OCI-M1 (cell line): Measurements from ENCODE around the gene APMAP.

Source experiments
- DNase-seq: peaks from one replicate; lab custom pipeline; 2025; lab: John Stamatoyannopoulos, UW

APMAP gene

GRCh38 chr20:24966317-24967012 lies 26.1 kb downstream of the APMAP start:
- no peak for DNase-seq

GRCh38 chr20:24965065-24965919 lies 27.3 kb downstream of the APMAP start:
- no peak for DNase-seq

- no peak for DNase-seq
Measured at GRCh38 chr20:24964506-24964840, 28.1 kb downstream of the APMAP start.

- DNase-seq = no peak
Measured at GRCh38 chr20:24963672-24964505, 28.7 kb downstream of the APMAP start.

- DNase-seq = no peak
Measured at GRCh38 chr20:24962510-24962909, 30.0 kb downstream of the APMAP start.

- no peak for DNase-seq
Measured at GRCh38 chr20:24962182-24962492, 30.4 kb downstream of the APMAP start.

- DNase-seq = no peak
Measured at GRCh38 chr20:24961384-24962181, 31.0 kb downstream of the APMAP start.

- DNase-seq = no peak
Measured at GRCh38 chr20:24960861-24961260, 31.7 kb downstream of the APMAP start.

- no peak for DNase-seq
Measured at GRCh38 chr20:24960302-24960801, 32.2 kb downstream of the APMAP start.

- no peak for DNase-seq
Measured at GRCh38 chr20:24959591-24960301, 32.8 kb downstream of the APMAP start.

GRCh38 chr20:24958506-24959385 lies 33.8 kb downstream of the APMAP start:
- DNase-seq = no peak

- no peak for DNase-seq
Measured at GRCh38 chr20:24957326-24958016, 35.1 kb downstream of the APMAP start.

- no peak for DNase-seq
Measured at GRCh38 chr20:24956001-24956841, 36.3 kb downstream of the APMAP start.

GRCh38 chr20:24955045-24955444 lies 37.5 kb downstream of the APMAP start:
- DNase-seq = no peak

GRCh38 chr20:24954566-24954965 lies 38.0 kb downstream of the APMAP start:
- no peak for DNase-seq

- no peak for DNase-seq
Measured at GRCh38 chr20:24954151-24954550, 38.4 kb downstream of the APMAP start.

GRCh38 chr20:24953621-24954133 lies 38.9 kb downstream of the APMAP start:
- DNase-seq = no peak

GRCh38 chr20:24953209-24953575 lies 39.4 kb downstream of the APMAP start:
- no peak for DNase-seq
